Limb (tissue), 2 donors: ENCODE data around the gene ZNF609.

ENCODE experiments used
- DNase-seq, 2 donors: peaks; one replicate each; pipeline ENCODE4 v3.0.0-alpha.2; 2016; ENCODE audit errors: extremely low spot score in 2 of 2

Gene ZNF609

GRCh38 chr15:64731012-64731804 is 270.8 kb downstream of the ZNF609 start:
- peak; percentile 72 to 90 for DNase-seq

GRCh38 chr15:64731805-64732151 is 271.4 kb downstream of the ZNF609 start:
- DNase-seq, result no peak

- DNase-seq, result no peak
These were observed 271.9 kb downstream of the ZNF609 start for GRCh38 chr15:64732156-64732860.
